Jurkat, Clone E6-1 (cell line): ENCODE measurements around the gene IFITM1.
"Not testable (repeated sequence)": the region's sequence is repeated elsewhere in the genome, so short reads cannot be mapped to it uniquely, and the experiment has no call there.

ENCODE experiments used
- DNase-seq: peaks from one replicate; pipeline ENCODE4 v3.0.0-alpha.2; 2011; ENCODE audit warnings: low read depth, low spot score
- H3K4me3 ChIP-seq: 2 replicates; pipeline ENCODE4 v1.5.1; 2011; ENCODE audit warnings: mild to moderate bottlenecking, low read length, control low read depth, moderate library complexity

Gene IFITM1

GRCh38 chr11:334264-334994 is 20.6 kb downstream of the IFITM1 start:
- no peak for DNase-seq
- H3K4me3 ChIP-seq: no peak overlapping the region

- no peak for DNase-seq
- no peak overlapping the region for H3K4me3 ChIP-seq
These were observed 22.2 kb downstream of the IFITM1 start for GRCh38 chr11:335779-336658.

- H3K4me3 ChIP-seq: no peak overlapping the region
- no peak for DNase-seq
These were observed 22.9 kb downstream of the IFITM1 start for GRCh38 chr11:336659-337198.

DNA sequence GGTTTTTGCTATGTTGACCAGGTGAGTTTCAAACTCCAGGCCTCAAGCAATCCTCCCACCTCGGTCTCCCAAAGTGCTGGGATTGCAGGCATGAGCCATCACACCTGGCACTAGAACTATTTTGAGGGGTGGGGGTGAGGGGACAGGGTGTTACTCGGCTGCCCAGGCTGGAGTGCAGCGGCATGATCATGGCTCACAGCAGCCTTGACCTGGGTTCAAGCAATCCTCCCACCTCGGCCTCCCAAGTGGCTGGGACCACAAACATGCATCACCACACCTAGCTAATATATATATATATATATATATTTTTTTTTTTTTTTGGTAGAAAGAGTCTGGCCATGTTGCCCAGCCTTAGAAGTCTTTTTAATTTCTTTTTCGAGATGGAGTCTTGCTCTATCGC is 23.9 kb downstream of the IFITM1 start:
- H3K4me3 ChIP-seq: no peak overlapping the region
- no peak for DNase-seq

DNA sequence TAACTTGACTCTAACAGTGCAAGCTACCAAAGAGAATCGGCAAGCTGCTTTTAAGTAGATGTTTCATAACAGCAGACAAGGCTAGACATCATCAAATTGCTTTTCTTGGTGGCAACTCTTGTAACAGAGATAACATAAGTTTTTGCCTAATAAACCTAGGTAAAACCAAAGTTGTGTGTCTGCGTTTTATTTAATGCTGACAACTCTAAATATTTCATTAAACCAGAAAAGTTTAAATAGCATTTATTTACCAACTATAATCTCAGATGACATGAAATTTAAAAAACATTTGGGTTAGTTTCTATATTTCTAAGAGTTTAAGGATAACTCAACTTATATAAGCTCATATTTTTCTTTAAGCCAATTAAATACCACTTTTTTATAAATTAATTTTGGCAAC is 26.1 kb downstream of the IFITM1 start:
- no peak for DNase-seq
- no peak overlapping the region for H3K4me3 ChIP-seq

GRCh38 chr11:340539-341512 is 27.0 kb downstream of the IFITM1 start:
- no peak overlapping the region for H3K4me3 ChIP-seq
- no peak for DNase-seq

GRCh38 chr11:342328-342727 is 28.5 kb downstream of the IFITM1 start:
- no peak overlapping the region for H3K4me3 ChIP-seq
- DNase-seq: no peak

- no peak overlapping the region for H3K4me3 ChIP-seq
- DNase-seq: no peak
These were observed 31.2 kb downstream of the IFITM1 start for GRCh38 chr11:344836-345578.

- no peak for DNase-seq
- H3K4me3 ChIP-seq: no peak overlapping the region
These were observed 32.7 kb downstream of the IFITM1 start for GRCh38 chr11:346529-346928.

- H3K4me3 ChIP-seq, DNase-seq: not testable (repeated sequence)
These were observed 35.6 kb downstream of the IFITM1 start for GRCh38 chr11:349270-349954.

GRCh38 chr11:350033-350722 is 36.3 kb downstream of the IFITM1 start:
- H3K4me3 ChIP-seq, DNase-seq: not testable (repeated sequence)

DNA sequence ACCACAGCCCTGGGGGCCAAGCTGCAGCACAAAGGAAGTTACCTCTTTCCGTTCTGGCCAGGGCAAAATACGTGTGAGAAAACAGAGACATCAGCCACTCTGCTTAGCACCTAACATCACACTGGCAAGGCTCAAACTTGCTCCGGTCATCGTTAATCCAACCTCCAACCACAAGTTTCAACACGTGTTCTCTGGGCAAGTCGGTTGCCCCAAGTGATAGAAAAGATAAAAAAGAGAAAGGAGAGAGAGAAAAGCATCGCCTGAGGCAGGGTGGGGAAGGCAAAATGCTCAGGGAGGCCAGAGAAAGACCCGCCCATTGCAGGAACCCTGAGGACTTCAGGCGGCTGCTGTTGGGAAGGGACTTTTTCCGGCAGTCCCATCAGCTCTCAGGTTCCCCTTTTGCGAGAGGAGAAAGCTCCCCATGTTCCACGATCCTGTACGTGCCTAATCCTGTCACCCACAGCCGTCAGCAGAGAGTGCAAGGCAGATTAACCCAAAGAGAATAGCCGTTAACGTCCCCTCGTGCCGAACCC is 36.9 kb downstream of the IFITM1 start:
- H3K4me3 ChIP-seq: no peak overlapping the region
- no peak for DNase-seq

DNA sequence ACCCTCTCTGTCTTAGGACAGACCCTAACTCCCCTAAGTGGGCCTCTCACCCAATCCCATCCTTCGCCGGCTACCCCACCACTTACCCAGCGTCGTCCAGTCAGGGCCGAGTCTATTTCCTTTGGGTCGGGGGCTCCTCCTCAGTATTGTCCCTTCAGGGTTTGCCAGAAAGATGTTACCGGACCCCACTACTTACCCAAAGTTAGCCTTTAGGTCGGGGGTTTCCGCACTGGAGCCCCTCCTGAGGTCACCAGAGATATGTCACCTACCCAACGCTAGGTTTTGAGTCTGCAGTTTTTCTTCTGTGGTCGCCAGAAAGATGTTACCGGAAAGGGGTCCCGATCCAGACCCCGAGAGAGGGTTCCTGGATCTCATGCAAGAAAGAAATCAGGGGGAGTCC is 37.6 kb downstream of the IFITM1 start:
- no peak overlapping the region for H3K4me3 ChIP-seq
- no peak for DNase-seq

DNA sequence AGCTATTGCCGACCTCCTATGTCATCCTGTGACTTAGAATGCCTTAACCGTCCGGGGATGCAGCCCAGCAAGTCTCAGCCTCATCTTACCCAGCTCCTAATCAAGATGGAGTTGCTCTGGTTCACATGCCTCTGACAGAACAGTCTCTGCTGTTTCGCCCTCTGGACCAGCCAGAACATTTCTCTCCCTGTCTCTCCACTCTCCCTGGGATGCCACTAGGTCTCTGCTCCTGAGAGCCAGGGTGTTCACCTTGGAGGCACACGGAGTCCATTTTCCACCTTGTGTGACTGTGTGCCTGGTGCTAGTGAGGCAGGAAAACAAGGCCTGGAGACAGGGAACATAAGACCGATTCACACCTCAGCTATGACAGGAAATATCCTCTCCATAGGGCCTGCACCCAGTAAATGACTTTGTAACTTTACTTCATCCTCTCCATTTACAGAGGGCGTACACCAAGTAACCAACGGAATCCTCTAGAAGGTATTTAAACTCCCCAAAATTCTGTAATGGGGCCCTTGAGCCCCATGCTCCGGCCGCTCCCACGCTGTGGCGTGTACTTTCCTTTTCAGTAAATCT is 38.7 kb downstream of the IFITM1 start:
- no peak overlapping the region for H3K4me3 ChIP-seq
- no peak for DNase-seq

GRCh38 chr11:353179-353873 is 39.5 kb downstream of the IFITM1 start:
- H3K4me3 ChIP-seq: no peak overlapping the region
- no peak for DNase-seq
